ENCODE results near the gene CPNE7. TPM values are rescaled to one million over a fixed set of nuclear protein-coding genes. Genes with fewer than 3 reads are reported as not detected.
"Not testable (repeated sequence)": the region's sequence is repeated elsewhere in the genome, so short reads cannot be mapped to it uniquely, and the experiment has no call there.

Gene CPNE7
- total RNA-seq, 2 experiments from 2014 or later: 8.5 to 9.5 TPM

- Mint-ChIP-seq H3K4me1 (ENCODE audit: low read depth) (peaks cover 43% of the 10 kb centered on the region), H3K9me3 (no peaks in the 10 kb centered on the region), H3K27me3 (no peaks in the 10 kb centered on the region), H3K36me3 (ENCODE audit: low read depth) (peaks cover 42% of the 10 kb centered on the region), H3K4me3 (peak overlapping the region; percentile 50), H3K27ac (peak overlapping the region; percentile 73)
- ATAC-seq: peak; percentile 55
- DNase-seq: peak; percentile 73
- TF ChIP-seq CTCF (IDR thresholded peaks at IDR 0.05): peak; percentile 68
- intact Hi-C loops (cut with micrococcal nuclease): no loop called here
- POLR2A ChIA-PET: interaction anchor here (0.7 to 3.1 kb wide), 12 partner anchors 7 to 251 kb away, joined by 3 to 11 read pairs (median 3); partner anchors contain the start of gene CPNE7
- CTCF ChIA-PET: interaction anchor here (0.6 to 1.6 kb wide), 7 partner anchors 10 to 318 kb away, joined by 3 to 6 read pairs (median 5); partner anchors contain the start of genes CHMP1A, CPNE7 and SPATA33
Observed at GRCh38 chr16:89565506-89566372, 9.8 kb upstream of the CPNE7 start.

GRCh38 chr16:89567656-89568594 lies 7.6 kb upstream of the CPNE7 start:
- H3K4me1 Mint-ChIP-seq (ENCODE audit: low read depth): peaks cover 38% of the 10 kb centered on the region
- no peaks in the 10 kb centered on the region for H3K9me3 Mint-ChIP-seq
- ChIA-PET CTCF (interaction anchor here (1.4 kb wide), 1 partner anchor 82 kb away, joined by 3 read pairs; no protein-coding TSS in a partner anchor), POLR2A (no interaction called here)
- H3K27ac Mint-ChIP-seq: no peak overlapping the region
- DNase-seq: no peak
- intact Hi-C loops (cut with micrococcal nuclease): no loop called here
- no peak overlapping the region for H3K4me3 Mint-ChIP-seq
- H3K27me3 Mint-ChIP-seq: peaks cover 2% of the 10 kb centered on the region
- no peak for TF ChIP-seq CTCF (IDR thresholded peaks at IDR 0.05)
- peaks cover 23% of the 10 kb centered on the region for H3K36me3 Mint-ChIP-seq (ENCODE audit: low read depth)
- no peak for ATAC-seq

- no peak overlapping the region for H3K4me3 Mint-ChIP-seq
- no peak overlapping the region for H3K27ac Mint-ChIP-seq
- ChIA-PET POLR2A (interaction anchor here (0.6 to 1.1 kb wide), 4 partner anchors 8 to 384 kb away, joined by 3 read pairs; no protein-coding TSS in a partner anchor), CTCF (interaction anchor here (1.0 kb wide), 1 partner anchor 12 kb away, joined by 4 read pairs; no protein-coding TSS in a partner anchor)
- H3K4me1 Mint-ChIP-seq (ENCODE audit: low read depth): peaks cover 22% of the 10 kb centered on the region
- TF ChIP-seq CTCF (IDR thresholded peaks at IDR 0.05): no peak
- DNase-seq (no peak), ATAC-seq (no peak)
- intact Hi-C loops (cut with micrococcal nuclease): no loop called here
- peaks cover 5% of the 10 kb centered on the region for H3K36me3 Mint-ChIP-seq (ENCODE audit: low read depth)
- no peaks in the 10 kb centered on the region for H3K9me3 Mint-ChIP-seq
- H3K27me3 Mint-ChIP-seq: peaks cover 9% of the 10 kb centered on the region
Observed at GRCh38 chr16:89569506-89570341, 5.8 kb upstream of the CPNE7 start.

- peaks cover 9% of the 10 kb centered on the region for H3K27me3 Mint-ChIP-seq
- CTCF ChIA-PET: no interaction called here
- H3K9me3 Mint-ChIP-seq: no peaks in the 10 kb centered on the region
- POLR2A ChIA-PET: interaction anchor here (1.1 kb wide), 2 partner anchors 9 to 17 kb away, joined by 3 read pairs; no protein-coding TSS in a partner anchor
- ATAC-seq (no peak), DNase-seq (no peak)
- H3K4me1 Mint-ChIP-seq (ENCODE audit: low read depth): peaks cover 14% of the 10 kb centered on the region
- no peak for TF ChIP-seq CTCF (IDR thresholded peaks at IDR 0.05)
- H3K4me3 Mint-ChIP-seq: no peak overlapping the region
- no peak overlapping the region for H3K27ac Mint-ChIP-seq
- intact Hi-C loops (cut with micrococcal nuclease): no loop called here
- H3K36me3 Mint-ChIP-seq (ENCODE audit: low read depth): peaks cover under 1% of the 10 kb centered on the region
Observed at GRCh38 chr16:89570342-89570923, 5.1 kb upstream of the CPNE7 start.

GRCh38 chr16:89570983-89571598 lies 4.5 kb upstream of the CPNE7 start:
- H3K36me3 Mint-ChIP-seq (ENCODE audit: low read depth); ATAC-seq; H3K27me3 Mint-ChIP-seq; H3K4me3 Mint-ChIP-seq; H3K27ac Mint-ChIP-seq; H3K4me1 Mint-ChIP-seq (ENCODE audit: low read depth); DNase-seq; intact Hi-C loops (cut with micrococcal nuclease); CTCF ChIA-PET; H3K9me3 Mint-ChIP-seq; POLR2A ChIA-PET: not testable (repeated sequence)

All from activated CD8-positive, alpha-beta T cell treated with anti-CD3 and anti-CD28 coated beads for 36 hours (primary cell).